Cardiac fibroblast (primary cell): ENCODE results near the gene PIK3R1.
A peak's percentile ranks its signal among the peaks of the same experiment; 100 is the strongest.

ENCODE experiments used
- DNase-seq, 2 donors: peaks; one replicate each; pipeline versions ENCODE4 v3.0.0 to v3.0.0-alpha.2; 2010; ENCODE audit warnings: low read depth in 2 of 2
- H3K4me3 ChIP-seq, 2 donors: replicated peaks in 1 of 2; 1 replicate in 1 of 2; 2 replicates in 1 of 2; pipeline ENCODE4 v1.5.1; 2011; ENCODE audit warnings: low read depth in 2 of 2, low read length in 2 of 2, mild to moderate bottlenecking in 2 of 2, moderate library complexity in 1 of 2
- TF ChIP-seq, protein P1 (sequence below): IDR thresholded peaks from one replicate; pipeline ENCODE4 v1.5.1; 2011; ENCODE audit warnings: low read depth, mild to moderate bottlenecking, low read length, inconsistent platforms

Gene PIK3R1

DNA sequence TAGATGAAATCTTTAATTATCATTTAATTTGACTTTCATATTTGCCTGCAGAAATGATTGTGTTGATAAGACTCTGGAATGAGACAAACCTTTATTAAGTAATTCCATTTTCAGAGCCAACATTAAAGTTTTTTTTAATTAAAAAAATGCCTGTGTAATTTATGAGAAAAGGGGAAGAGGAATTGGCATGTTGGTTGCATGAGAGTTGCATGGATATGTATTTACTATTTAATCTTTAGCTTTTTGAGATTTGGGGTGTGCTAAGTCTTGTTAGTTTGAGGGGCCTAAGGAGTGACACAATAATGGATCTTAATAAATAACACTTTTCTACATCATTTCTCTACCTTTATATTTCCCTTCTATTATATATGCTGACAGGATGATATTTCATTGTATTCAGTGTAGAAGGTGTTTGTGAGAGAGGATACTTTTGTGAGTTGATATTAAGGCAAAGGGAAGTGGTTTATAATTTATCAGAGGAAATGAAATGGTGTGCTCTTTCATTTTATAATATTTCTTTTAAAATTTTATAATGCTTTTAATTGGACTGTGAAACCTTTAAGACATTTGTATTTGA, 54.9 kb downstream of the PIK3R1 start:
- no peak for DNase-seq
- H3K4me3 ChIP-seq = no peak overlapping the region
- TF ChIP-seq, protein P1, sequence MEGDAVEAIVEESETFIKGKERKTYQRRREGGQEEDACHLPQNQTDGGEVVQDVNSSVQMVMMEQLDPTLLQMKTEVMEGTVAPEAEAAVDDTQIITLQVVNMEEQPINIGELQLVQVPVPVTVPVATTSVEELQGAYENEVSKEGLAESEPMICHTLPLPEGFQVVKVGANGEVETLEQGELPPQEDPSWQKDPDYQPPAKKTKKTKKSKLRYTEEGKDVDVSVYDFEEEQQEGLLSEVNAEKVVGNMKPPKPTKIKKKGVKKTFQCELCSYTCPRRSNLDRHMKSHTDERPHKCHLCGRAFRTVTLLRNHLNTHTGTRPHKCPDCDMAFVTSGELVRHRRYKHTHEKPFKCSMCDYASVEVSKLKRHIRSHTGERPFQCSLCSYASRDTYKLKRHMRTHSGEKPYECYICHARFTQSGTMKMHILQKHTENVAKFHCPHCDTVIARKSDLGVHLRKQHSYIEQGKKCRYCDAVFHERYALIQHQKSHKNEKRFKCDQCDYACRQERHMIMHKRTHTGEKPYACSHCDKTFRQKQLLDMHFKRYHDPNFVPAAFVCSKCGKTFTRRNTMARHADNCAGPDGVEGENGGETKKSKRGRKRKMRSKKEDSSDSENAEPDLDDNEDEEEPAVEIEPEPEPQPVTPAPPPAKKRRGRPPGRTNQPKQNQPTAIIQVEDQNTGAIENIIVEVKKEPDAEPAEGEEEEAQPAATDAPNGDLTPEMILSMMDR = no peak

DNA sequence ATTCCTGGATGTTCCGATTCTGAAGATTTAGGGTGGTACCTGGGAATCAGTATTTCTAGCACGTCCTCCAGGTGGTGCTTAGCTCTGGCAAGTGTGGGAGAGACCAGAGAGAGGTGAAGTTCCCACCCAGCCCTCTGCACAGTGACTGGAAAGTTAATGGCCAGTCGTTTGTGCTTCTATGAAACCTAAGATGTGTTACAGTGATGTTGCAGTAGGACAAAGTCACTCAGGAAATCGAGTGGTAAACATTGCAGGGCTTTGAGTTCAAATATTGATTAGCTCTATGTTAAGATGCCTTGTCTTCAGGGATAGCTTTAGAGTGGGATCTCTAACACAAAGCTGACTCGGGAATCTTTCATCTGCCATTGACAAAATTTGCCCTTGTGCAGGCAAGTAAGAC, 55.6 kb downstream of the PIK3R1 start:
- H3K4me3 ChIP-seq = no peak overlapping the region
- no peak for DNase-seq
- TF ChIP-seq, protein P1 = no peak

DNA sequence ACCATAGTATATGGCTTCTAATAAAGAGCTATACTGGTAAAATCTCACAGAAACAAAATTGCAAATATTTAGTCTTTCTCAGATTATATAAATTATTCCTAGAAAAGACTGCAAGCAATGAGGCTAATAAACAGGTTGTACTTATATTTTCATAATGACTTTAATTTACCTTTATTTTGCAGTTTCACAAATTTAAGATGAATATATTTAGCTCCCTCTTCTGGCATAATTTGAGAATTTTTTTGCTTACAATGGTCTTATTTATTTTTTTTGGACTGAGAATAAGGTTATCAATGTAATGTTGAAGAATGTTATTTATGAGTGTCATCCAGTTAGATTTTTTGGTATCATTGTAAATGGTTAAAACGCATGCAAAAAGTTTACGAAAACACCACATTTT, 56.7 kb downstream of the PIK3R1 start:
- peak; percentile 46 to 51 for DNase-seq
- TF ChIP-seq, protein P1 = peak; percentile 29
- no peak overlapping the region for H3K4me3 ChIP-seq

DNA sequence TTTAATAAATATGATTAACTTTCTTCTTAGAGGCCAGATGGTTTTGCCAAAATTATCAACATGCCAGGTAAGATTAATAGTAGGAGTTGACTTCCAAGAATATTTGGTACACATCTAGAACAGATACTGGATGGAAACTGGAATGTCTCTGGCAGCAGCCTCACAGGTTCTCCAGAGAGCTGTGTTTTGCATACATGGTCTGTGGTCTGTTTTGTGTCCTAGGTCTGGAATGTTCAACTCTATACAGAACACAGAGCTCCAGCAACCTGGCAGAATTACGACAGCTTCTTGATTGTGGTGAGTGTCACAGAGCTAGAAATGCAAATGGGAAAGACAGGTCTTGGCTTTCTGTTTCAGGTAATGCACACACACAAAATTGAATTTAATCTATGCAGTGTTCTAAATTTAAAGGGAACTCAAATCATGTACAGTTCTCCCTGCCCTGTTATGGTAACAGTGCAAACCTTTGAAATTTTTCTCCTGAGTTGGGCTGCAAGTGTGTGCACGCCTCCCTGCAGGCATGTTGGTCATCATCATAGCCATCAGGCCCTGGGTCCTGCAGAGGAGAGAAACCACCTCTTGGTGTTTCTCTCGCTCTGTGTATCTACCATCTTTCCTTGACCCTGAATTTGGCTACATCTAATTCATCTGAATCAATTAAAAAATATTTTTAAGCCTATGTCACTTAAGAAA, 58.3 kb downstream of the PIK3R1 start:
- TF ChIP-seq, protein P1 = no peak
- no peak for DNase-seq
- no peak overlapping the region for H3K4me3 ChIP-seq

DNA sequence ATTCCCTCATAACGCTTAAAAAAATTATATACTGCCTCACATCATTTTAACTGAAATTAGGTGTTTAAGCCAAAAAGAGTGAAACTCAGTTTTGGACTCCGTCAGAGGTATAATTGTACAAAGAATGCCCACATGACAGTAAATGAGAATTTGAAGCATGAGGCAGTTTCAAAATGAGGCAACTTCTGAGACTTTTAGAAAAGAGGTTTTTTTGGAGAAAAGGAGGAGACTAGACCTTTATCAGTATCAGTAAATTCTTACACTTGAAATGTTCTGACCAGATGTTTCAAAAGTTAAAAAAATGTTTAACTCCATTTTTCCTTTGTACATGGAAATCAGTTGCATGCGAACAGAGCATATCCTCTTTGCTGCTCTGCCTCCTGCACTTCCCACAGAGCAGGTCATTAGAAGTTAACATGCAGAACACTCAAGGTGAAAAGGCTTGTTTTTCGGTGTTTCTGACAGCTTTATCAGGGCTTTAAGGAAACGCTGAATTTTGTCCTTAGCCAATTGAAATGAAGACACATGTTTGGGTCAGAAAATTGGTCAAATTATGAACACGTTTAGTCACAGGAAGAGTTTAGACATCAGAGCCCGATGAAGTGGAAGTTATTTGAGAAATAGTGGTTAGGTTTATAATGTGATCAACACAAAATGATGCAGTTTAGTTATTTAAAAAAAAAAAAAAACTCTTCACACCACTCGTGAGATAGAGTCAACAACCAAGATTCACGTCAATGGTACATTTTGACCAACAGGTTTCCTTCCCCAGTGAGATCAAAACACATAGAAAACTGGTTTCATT, 59.5 kb downstream of the PIK3R1 start:
- H3K4me3 ChIP-seq = no peak overlapping the region
- DNase-seq = no peak
- TF ChIP-seq, protein P1 = no peak

- H3K4me3 ChIP-seq = no peak overlapping the region
- TF ChIP-seq, protein P1 = no peak
- no peak for DNase-seq
Observed at GRCh38 chr5:68276740-68277139, 61.2 kb downstream of the PIK3R1 start.
